ENCODE results near the gene JARID2. TPM values are rescaled to one million over a fixed set of nuclear protein-coding genes. Genes with fewer than 3 reads are reported as not detected.

The JARID2 gene
- total and polyA plus RNA-seq, 9 of the 15 experiments (the other 6 are each of a cell fraction or from before 2014, with no cell fraction given), result 5.0 to 29.0 (median 15.6) TPM

GRCh38 chr6:15244620-15245360 is 1.1 kb upstream of the JARID2 start (continued):
- no peak for TF ChIP-seq ZNF175 (CRISPR knock-in tag; IDR thresholded peaks at IDR 0.05; ENCODE audit: low read depth)
- no peak for TF ChIP-seq MEF2D (tag; conservative IDR thresholded peaks at IDR 0.05; ENCODE audit: low read depth)
- TF ChIP-seq NCOA6 (IDR thresholded peaks at IDR 0.05), result no peak
- TF ChIP-seq ATF2 (CRISPR knock-in tag; IDR thresholded peaks at IDR 0.05), result no peak; the same call in 1 of the 2 replicates
- TF ChIP-seq ELK3 (CRISPR knock-in tag; IDR thresholded peaks at IDR 0.05), result no peak
- peak; percentile 5 for TF ChIP-seq HNRNPLL (IDR thresholded peaks at IDR 0.05; ENCODE audit: low read depth, low read length, poor library complexity, severe bottlenecking)
- no peak for TF ChIP-seq IFI16 (CRISPR knock-in tag; IDR thresholded peaks at IDR 0.05)
- 0 out of 2 replicates have a peak, but pooled peaks have one; percentile 60 for TF ChIP-seq CHCHD3 (CRISPR knock-in tag; IDR thresholded peaks at IDR 0.05)
- no peak for TF ChIP-seq PTTG1 (tag; IDR thresholded peaks at IDR 0.05; ENCODE audit: low read depth)
- TF ChIP-seq NELFE (IDR thresholded peaks at IDR 0.05; ENCODE audit: insufficient read depth, insufficient read length), result no peak
- TF ChIP-seq RBM15 (IDR thresholded peaks at IDR 0.05; ENCODE audit: insufficient read depth, low read length), result no peak
- TF ChIP-seq POLR2A (conservative IDR thresholded peaks at IDR 0.05), result peak; percentile 61
- TF ChIP-seq NONO (IDR thresholded peaks at IDR 0.05; ENCODE audit: low read depth in 2 of 2, low read length in 1 of 2), result peak in 1 of 2 experiments; percentile 88; a peak in 2 of 4 replicates
- TF ChIP-seq BRD4 (IDR thresholded peaks at IDR 0.05), result no peak
- peak; percentile 42; the same call in 1 of the 2 replicates for TF ChIP-seq ZBTB1 (CRISPR knock-in tag; IDR thresholded peaks at IDR 0.05; ENCODE audit: borderline replicate concordance, low read depth)
- TF ChIP-seq NR2C1 (IDR thresholded peaks at IDR 0.05), result no peak
- TF ChIP-seq NR2C1 (tag; IDR thresholded peaks at IDR 0.05), result no peak
- peak; percentile 96 for TF ChIP-seq SAFB (IDR thresholded peaks at IDR 0.05; ENCODE audit: borderline replicate concordance, low read depth, low read length)
- TF ChIP-seq ARID4B (CRISPR knock-in tag; IDR thresholded peaks at IDR 0.05), result peak; percentile 77
- TF ChIP-seq RFX5 (IDR thresholded peaks at IDR 0.05; ENCODE audit: low read depth, low read length), result no peak
- TF ChIP-seq IRF1 (CRISPR knock-in tag; IDR thresholded peaks at IDR 0.05; ENCODE audit: borderline replicate concordance), result no peak
- TF ChIP-seq HCFC1 (IDR thresholded peaks at IDR 0.05; ENCODE audit: low read depth, low read length), result no peak

Measured in K562 (cell line).